BE2C (cell line): ENCODE results near the gene DAPK2.

ENCODE experiments used
- DNase-seq: peaks from one replicate; pipeline ENCODE4 v3.0.0-alpha.2; 2020
- H3K27me3 ChIP-seq: fragments of 250-450 bp; sonication (Bioruptor Pico); 2 replicates; pipeline ENCODE4 v1.5.1; 2020; ENCODE audit warnings: mild to moderate bottlenecking
- H3K36me3 ChIP-seq: fragments of 250-450 bp; sonication (Bioruptor Pico); 2 replicates; pipeline ENCODE4 v1.5.1; 2020; ENCODE audit warnings: mild to moderate bottlenecking
- H3K4me1 ChIP-seq: fragments of 250-450 bp; sonication (Bioruptor Pico); 2 replicates; pipeline ENCODE4 v1.5.1; 2020
- H3K4me3 ChIP-seq: 2 replicates; pipeline ENCODE4 v1.5.1; 2011; ENCODE audit warnings: low read depth, low read length
- H3K9me3 ChIP-seq: fragments of 250-450 bp; sonication (Bioruptor Pico); 2 replicates; pipeline ENCODE4 v1.5.1; 2020
- CTCF ChIP-seq: IDR thresholded peaks from 2 replicates; pipeline ENCODE4 v1.5.1; 2012; ENCODE audit warnings: mild to moderate bottlenecking, low read depth, low read length

Gene DAPK2

GRCh38 chr15:63947228-63947627, 99.1 kb downstream of the DAPK2 start:
- Histone ChIP-seq H3K4me3 (no peak overlapping the region), H3K27me3 (no peaks in the 10 kb centered on the region), H3K9me3 (no peaks in the 10 kb centered on the region), H3K36me3 (no peaks in the 10 kb centered on the region), H3K4me1 (no peaks in the 10 kb centered on the region; the same call in 1 of the 2 replicates)
- DNase-seq: no peak
- no peak for TF ChIP-seq CTCF

- H3K27me3 ChIP-seq: no peaks in the 10 kb centered on the region
- no peak overlapping the region for H3K4me3 ChIP-seq
- no peaks in the 10 kb centered on the region; the same call in 1 of the 2 replicates for H3K4me1 ChIP-seq
- TF ChIP-seq CTCF: no peak
- no peaks in the 10 kb centered on the region for H3K9me3 ChIP-seq
- DNase-seq: no peak
- H3K36me3 ChIP-seq: no peaks in the 10 kb centered on the region
These were observed 99.7 kb downstream of the DAPK2 start for GRCh38 chr15:63946524-63947065.

- no peak for DNase-seq
- no peaks in the 10 kb centered on the region for H3K9me3 ChIP-seq
- no peaks in the 10 kb centered on the region for H3K27me3 ChIP-seq
- H3K36me3 ChIP-seq: no peaks in the 10 kb centered on the region
- H3K4me3 ChIP-seq: no peak overlapping the region
- TF ChIP-seq CTCF: no peak
- no peaks in the 10 kb centered on the region; the same call in 1 of the 2 replicates for H3K4me1 ChIP-seq
These were observed 100.4 kb downstream of the DAPK2 start for GRCh38 chr15:63945838-63946298.

- DNase-seq: peak; percentile 79
- Histone ChIP-seq H3K9me3 (no peaks in the 10 kb centered on the region), H3K4me1 (no peaks in the 10 kb centered on the region; the same call in 1 of the 2 replicates), H3K36me3 (no peaks in the 10 kb centered on the region), H3K27me3 (no peaks in the 10 kb centered on the region), H3K4me3 (no peak overlapping the region)
- TF ChIP-seq CTCF: peak; percentile 98
These were observed 101.1 kb downstream of the DAPK2 start for GRCh38 chr15:63945007-63945788.

GRCh38 chr15:63944681-63944955, 101.7 kb downstream of the DAPK2 start:
- no peaks in the 10 kb centered on the region for H3K9me3 ChIP-seq
- no peak for DNase-seq
- no peak for TF ChIP-seq CTCF
- no peaks in the 10 kb centered on the region; the same call in 1 of the 2 replicates for H3K4me1 ChIP-seq
- no peaks in the 10 kb centered on the region for H3K27me3 ChIP-seq
- no peaks in the 10 kb centered on the region for H3K36me3 ChIP-seq
- no peak overlapping the region for H3K4me3 ChIP-seq
